HepG2 (cell line): ENCODE data around the gene TREM1. TPM values are rescaled to one million over a fixed set of nuclear protein-coding genes. Genes with fewer than 3 reads are reported as not detected.
A peak's percentile ranks its signal among the peaks of the same experiment; 100 is the strongest.

ENCODE experiments used
- CBX1 ChIP-seq: IDR thresholded peaks from one replicate; pipeline ENCODE4 v1.6.1; 2016; ENCODE audit warnings: antibody characterized with exemption, low read depth
- CEBPB ChIP-seq: IDR thresholded peaks from 2 replicates; pipeline ENCODE4 v1.6.1; 2011; ENCODE audit warnings: low read depth, low read length, improper control_type of control experiment, borderline replicate concordance
- CHD4 ChIP-seq: fragments of 200-600 bp; sonication (generic); IDR thresholded peaks from 2 replicates; pipeline ENCODE4 v1.7.0; 2017; ENCODE audit warnings: mild to moderate bottlenecking, low read length, borderline replicate concordance
- DNMT3B ChIP-seq: conservative IDR thresholded peaks from 2 replicates; pipeline ENCODE4 v1.6.1; 2016; ENCODE audit warnings: missing biosample characterization, control low read depth
- E2F1 ChIP-seq: sonication (generic); formaldehyde crosslinking; IDR thresholded peaks from 2 replicates; pipeline ENCODE4 v1.5.0; 2020; ENCODE audit warnings: missing genetic modification reagents
- ERF ChIP-seq: IDR thresholded peaks from 2 replicates; pipeline ENCODE4 v1.6.1; 2018; ENCODE audit warnings: missing biosample characterization, missing genetic modification reagents
- GMEB2 ChIP-seq: IDR thresholded peaks from 2 replicates; pipeline ENCODE4 v1.6.1; 2016; ENCODE audit warnings: missing biosample characterization, missing genetic modification reagents, low read depth
- HIC2 ChIP-seq: sonication (generic); formaldehyde crosslinking; IDR thresholded peaks from 2 replicates; pipeline ENCODE4 v1.9.0; 2022; ENCODE audit warnings: low read depth, missing genetic modification reagents
- HMGA1 ChIP-seq: sonication (generic); formaldehyde crosslinking; conservative IDR thresholded peaks from 2 replicates; pipeline ENCODE4 v1.4.0; 2020; ENCODE audit warnings: missing genetic modification reagents
- IKZF4 ChIP-seq: sonication (generic); formaldehyde crosslinking; IDR thresholded peaks from 2 replicates; pipeline ENCODE4 v1.5.1; 2020; ENCODE audit warnings: borderline replicate concordance, mild to moderate bottlenecking, low read depth, missing genetic modification reagents; ENCODE audit errors: not compliant biosample characterization
- KDM3A ChIP-seq: IDR thresholded peaks from 2 replicates; pipeline ENCODE4 v1.6.1; 2018; ENCODE audit warnings: low read depth, missing compliant biosample characterization
- KLF15 ChIP-seq: sonication (generic); formaldehyde crosslinking; IDR thresholded peaks from 2 replicates; pipeline ENCODE4 v1.8.1; 2023; ENCODE audit warnings: borderline replicate concordance, mild to moderate bottlenecking, inconsistent platforms, missing genetic modification reagents, mixed read lengths
- MEF2D ChIP-seq: sonication (generic); formaldehyde crosslinking; IDR thresholded peaks from 2 replicates; pipeline ENCODE4 v1.5.1; 2020; ENCODE audit warnings: mild to moderate bottlenecking, missing genetic modification reagents
- NCOA1 ChIP-seq: sonication (generic); formaldehyde crosslinking; IDR thresholded peaks from 2 replicates; pipeline ENCODE4 v1.9.0; 2021; ENCODE audit warnings: missing genetic modification reagents
- PHB2 ChIP-seq: fragments of 450-650 bp; IDR thresholded peaks from 2 replicates; pipeline ENCODE4 v1.6.1; 2018; ENCODE audit not compliant: partially characterized antibody
- RAD21 ChIP-seq: fragments of 450-650 bp; formaldehyde crosslinking; IDR thresholded peaks from 2 replicates; pipeline ENCODE4 v1.5.0; 2020; ENCODE audit warnings: mild to moderate bottlenecking
- SKI ChIP-seq: fragments of 450-650 bp; IDR thresholded peaks from one replicate; pipeline ENCODE4 v1.6.1; 2018; ENCODE audit warnings: mild to moderate bottlenecking; ENCODE audit not compliant: partially characterized antibody
- XBP1 ChIP-seq: sonication (generic); formaldehyde crosslinking; IDR thresholded peaks from 2 replicates; pipeline ENCODE4 v1.5.0; 2020; ENCODE audit warnings: missing genetic modification reagents
- ZBTB25 ChIP-seq: IDR thresholded peaks from 2 replicates; pipeline ENCODE4 v1.6.1; 2018; ENCODE audit warnings: missing genetic modification reagents
- ZFY ChIP-seq: sonication (generic); formaldehyde crosslinking; IDR thresholded peaks from 2 replicates; pipeline ENCODE4 v1.4.0; 2020; ENCODE audit warnings: missing genetic modification reagents
- ZNF18 ChIP-seq: sonication (generic); formaldehyde crosslinking; IDR thresholded peaks from 2 replicates; pipeline ENCODE4 v1.8.0; 2022; ENCODE audit warnings: mild to moderate bottlenecking, missing genetic modification reagents; ENCODE audit not compliant: insufficient replicate concordance
- ZNF34 ChIP-seq: sonication (generic); formaldehyde crosslinking; IDR thresholded peaks from 2 replicates; pipeline ENCODE4 v1.4.0; 2020; ENCODE audit warnings: mild to moderate bottlenecking, missing genetic modification reagents, borderline replicate concordance
- ZNF788 ChIP-seq: sonication (generic); formaldehyde crosslinking; IDR thresholded peaks from 2 replicates; pipeline ENCODE4 v1.5.0; 2020; ENCODE audit warnings: mild to moderate bottlenecking, missing genetic modification reagents, borderline replicate concordance
- polyA plus RNA-seq, 8 experiments: library from polyadenylated mRNA; depleted of rRNA in 3 of 8; stranded (reverse) in 7 of 8; unstranded in 1 of 8; fragments of >200 nt; fragmentation: Illumina TruSeq in 4 of 8; extraction: Trizol in 4 of 8; gene quantifications; 2 replicates each; pipeline versions ENCODE4 v1.2.1 to v1.2.3, GENCODE V29; 2011 to 2016; ENCODE audit warnings: low read depth in 4 of 8, missing spikeins in 1 of 8, mixed read lengths in 1 of 8; ENCODE audit not compliant: insufficient read depth in 1 of 8
- total RNA-seq, 5 experiments: library from RNA; depleted of rRNA; stranded (reverse); fragments of >200 nt; fragmentation: Illumina TruSeq; extraction: Trizol; gene quantifications; 2 replicates each; pipeline ENCODE4 v1.2.3, GENCODE V29; 2016; ENCODE audit warnings: low read depth in 1 of 5

TREM1 gene
- total and polyA plus RNA-seq, 2 of the 13 experiments (the other 11 are each of a cell fraction or from before 2014, with no cell fraction given): 0.49 TPM; not detected in 1

GRCh38 chr6:41318654-41319565 lies 32.4 kb upstream of the TREM1 start (continued):
- TF ChIP-seq IKZF4 (CRISPR knock-in tag) (peak; percentile 24), GMEB2 (CRISPR knock-in tag) (no peak), ZNF18 (CRISPR knock-in tag) (no peak), ERF (CRISPR knock-in tag) (peak; percentile 19; the same call in 1 of the 2 replicates), XBP1 (CRISPR knock-in tag) (no peak), SKI (no peak), RAD21 (CRISPR knock-in tag) (peak; percentile 94), NCOA1 (CRISPR knock-in tag) (no peak), HMGA1 (CRISPR knock-in tag) (no peak), CBX1 (peak; percentile 82), PHB2 (no peak), E2F1 (no peak), MEF2D (CRISPR knock-in tag) (peak; percentile 28; the same call in 1 of the 2 replicates), ZNF34 (0 out of 2 replicates have a peak, but pooled peaks have one; percentile 26), CEBPB (no peak), ZFY (peak; percentile 33; the same call in 1 of the 2 replicates), KDM3A (peak; percentile 54; the same call in 1 of the 2 replicates), CHD4 (no peak), KLF15 (CRISPR knock-in tag) (no peak), ZNF788 (peak; percentile 82; the same call in 1 of the 2 replicates), HIC2 (CRISPR knock-in tag) (no peak), DNMT3B (CRISPR knock-in tag) (no peak), ZBTB25 (CRISPR knock-in tag) (no peak)
